ENCODE results near the gene NLRC5.

Gene NLRC5

DNA sequence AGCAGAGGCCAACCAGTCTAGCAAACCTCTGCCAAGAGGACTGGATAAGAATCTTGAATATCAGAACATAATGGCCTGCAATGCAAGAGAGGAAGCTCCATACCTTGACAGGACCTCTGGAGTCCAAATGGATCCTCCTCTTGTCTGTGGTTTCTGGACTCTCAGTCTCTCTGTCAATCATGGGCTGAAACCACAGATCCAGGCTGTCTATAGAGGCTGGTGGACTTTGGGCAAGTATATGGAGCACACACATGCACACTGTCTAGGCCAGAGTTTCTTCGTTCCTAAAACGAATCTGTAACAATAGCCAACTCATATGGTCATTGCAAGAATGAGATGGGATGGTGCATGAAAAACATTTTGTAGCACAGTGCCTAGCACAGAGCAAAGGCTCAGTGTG lies 37.7 kb downstream of the NLRC5 start:
- no peak for DNase-seq

DNA sequence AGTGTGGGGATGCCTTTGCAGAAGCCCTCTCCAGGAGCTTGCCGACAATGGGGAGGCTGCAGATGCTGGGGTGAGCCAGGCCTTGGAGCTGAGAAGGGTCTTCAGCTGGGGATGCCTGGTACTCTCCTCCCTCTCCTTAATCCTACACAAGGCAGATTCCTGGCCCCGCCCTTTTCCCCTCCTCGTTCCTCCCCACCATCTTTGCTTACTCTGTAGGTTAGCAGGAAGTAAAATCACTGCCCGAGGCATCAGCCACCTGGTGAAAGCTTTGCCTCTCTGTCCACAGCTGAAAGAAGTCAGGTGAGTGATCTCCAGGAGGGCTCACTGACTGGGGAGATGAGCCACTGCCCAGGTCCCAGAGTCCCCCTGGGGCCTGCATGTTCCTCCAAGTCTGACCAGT lies 38.7 kb downstream of the NLRC5 start:
- no peak for DNase-seq

DNA sequence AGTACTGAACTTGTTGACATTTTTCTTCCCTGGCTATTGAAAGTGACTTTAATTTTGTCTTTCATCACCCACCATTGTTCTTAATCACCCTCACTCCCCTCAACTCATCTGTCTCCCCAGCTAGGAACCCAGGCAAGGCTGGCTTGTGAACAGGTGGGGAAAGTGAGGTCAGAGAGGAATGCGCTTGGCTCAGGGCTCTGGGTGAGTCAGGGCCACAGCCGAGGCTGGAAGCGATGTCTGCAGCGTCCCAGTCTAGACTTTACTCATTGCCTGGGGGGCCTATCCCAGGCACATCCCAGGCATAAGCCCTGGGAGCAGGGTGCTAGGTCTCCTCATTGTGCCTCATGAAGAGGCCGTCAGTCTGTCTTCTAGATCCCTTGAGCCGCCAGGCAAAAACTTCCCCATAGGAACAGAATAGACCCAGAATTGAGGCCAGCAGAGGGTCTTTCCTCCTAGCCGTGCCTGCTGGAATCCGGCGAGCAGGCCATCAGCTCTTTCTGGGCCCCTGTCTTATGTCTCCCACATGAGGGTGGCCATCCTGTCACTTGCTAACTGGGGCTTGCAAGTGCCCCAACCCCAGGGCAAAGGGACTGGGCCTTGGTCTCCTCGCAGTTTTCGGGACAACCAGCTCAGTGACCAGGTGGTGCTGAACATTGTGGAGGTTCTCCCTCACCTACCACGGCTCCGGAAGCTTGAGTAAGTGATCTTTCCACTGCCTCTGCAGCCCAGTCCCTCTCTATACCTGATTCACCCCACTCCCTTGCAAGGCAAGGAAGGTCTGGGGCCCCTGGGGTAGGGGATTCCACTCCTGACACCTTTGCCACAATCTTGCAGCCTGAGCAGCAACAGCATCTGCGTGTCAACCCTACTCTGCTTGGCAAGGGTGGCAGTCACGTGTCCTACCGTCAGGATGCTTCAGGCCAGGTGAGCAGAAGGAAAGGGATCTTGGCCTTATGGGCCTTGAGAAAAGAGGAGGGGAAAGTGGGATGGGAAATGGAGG lies 40.1 kb downstream of the NLRC5 start:
- no peak for DNase-seq

DNA sequence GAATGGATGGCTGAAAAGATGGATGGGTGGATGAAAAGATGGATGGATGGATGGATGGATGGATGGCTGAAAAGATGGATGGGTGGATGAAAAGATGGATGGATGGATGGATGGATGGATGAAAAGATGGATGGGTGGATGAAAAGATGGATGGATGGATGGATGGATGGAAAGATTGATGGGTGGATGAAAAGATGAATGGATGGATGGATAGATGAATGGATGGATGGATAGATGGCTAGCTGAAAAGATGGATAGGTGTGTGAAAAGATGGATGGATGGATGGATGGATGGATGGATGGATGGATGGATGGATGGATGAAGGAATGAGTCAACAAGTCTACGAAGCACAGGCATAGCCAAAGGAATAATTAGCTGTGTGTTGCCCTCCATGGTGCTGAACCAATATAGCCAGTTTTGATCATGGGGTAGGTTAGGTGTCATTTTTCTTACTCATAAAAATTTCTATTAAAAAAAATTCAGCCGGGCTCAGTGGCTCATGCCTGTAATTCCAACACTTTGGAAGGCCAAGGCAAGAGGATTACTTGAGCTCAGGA lies 41.1 kb downstream of the NLRC5 start:
- no peak for DNase-seq

DNA sequence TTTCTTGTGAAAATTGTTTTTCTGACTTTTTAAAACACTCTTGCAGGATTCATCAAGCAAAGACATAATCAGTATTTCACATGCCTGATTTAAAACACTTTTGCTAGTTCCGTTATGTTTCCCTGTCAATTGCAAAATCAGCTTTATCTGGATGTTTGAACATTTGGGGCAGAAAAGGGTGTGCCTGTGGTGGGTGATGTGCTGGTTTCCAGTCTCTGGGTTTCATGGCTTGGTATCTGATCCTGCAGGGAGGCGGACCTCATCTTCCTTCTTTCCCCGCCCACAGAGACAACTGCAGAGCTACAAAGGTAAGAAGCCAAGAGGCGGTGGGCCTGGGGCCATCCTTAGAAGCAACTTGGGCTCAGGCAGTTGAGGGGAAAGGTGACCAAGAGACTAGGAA lies 41.8 kb downstream of the NLRC5 start:
- DNase-seq, result no peak

DNA sequence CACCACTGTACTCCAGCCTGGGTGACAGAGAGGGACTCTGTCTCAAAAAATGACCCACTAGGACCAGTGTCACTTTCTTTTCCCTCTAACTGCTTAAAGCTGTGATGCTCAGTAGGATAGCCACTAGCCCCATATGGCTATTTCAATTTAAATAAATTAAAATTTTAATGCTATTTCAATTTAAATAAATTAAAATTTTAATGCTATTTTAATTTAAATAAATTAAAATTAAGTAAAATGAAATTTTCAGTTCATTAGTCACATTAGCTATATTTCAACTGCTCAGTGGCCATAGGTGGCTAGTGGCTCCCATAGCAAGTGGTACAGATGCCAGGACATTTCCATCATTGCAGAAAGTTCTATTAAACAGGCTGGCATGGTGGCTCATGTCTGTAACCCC lies 43.0 kb downstream of the NLRC5 start:
- DNase-seq, result peak; percentile 1

DNA sequence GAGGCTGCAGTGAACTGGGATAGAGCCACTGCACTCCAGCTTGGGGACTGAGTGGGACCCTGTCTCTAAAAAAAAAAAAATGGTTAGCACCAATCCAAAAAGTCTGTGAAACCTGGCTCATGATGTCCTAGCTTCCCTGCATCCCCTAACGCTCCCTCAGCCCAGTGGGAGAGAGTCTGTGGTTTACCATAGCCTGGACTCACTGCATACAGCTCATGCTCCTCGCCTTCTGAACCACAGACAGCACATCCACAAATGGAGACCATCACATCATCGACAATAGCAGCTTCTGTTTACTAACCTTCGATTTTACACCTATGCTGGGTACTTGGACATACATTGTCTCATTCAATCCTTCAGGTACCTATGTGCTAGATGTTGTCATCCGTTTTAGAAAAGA lies 43.6 kb downstream of the NLRC5 start:
- no peak for DNase-seq

DNA sequence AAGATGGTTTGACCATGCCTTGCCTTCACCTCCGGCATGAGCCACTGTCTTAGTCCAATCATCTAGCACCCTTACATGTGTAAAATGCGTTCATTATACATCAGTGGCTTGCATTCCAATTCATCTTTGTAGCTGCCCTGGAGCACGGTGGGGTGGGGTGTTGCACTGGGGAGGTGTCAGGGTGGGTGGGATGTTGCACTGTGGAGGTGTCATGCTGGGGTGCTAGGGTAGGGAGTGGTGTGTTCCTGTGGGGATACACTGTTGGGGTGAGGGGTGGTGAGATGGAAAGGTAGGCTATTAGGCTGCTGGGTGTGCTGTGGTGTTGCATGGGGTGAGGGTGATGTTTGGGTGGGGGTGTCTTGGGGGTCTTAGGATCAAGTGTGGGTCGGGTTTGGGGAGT lies 47.0 kb downstream of the NLRC5 start:
- no peak for DNase-seq

DNA sequence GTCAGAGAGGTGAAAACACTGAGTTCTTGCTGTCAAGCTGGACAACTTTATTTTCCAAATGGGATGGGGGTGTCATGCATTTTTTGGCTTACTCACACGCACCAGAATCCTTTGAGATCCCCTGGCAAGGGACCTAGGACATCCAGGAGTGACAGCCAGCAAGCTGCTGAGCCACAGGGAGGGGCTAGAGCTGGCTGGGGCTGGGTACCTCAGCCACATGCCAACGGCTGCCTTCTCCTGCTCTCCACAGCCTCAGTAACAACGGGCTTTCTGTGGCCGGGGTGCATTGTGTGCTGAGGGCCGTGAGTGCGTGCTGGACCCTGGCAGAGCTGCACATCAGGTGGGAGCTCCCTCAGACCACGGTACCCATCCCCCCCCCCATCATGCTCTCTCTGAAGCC lies 47.6 kb downstream of the NLRC5 start:
- DNase-seq, result no peak

DNA sequence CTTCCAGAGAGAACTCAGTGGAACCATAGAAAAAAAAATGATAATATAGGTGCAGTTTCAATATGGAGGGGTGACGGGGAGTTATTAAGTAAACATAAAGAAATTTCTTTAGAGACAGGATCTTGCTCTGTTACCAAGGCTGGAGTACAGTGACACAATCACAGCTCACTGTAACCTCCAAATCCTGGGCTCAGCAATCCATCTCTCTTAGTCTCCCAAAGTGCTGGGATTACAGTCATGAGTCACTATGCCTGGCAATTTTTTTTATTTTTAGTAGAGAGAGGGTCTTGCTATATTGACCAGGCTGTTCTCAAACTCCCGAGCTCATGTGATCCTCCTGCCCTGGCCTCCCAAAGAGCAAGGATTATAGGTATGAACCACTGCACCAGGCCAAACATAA lies 48.8 kb downstream of the NLRC5 start:
- no peak for DNase-seq

DNA sequence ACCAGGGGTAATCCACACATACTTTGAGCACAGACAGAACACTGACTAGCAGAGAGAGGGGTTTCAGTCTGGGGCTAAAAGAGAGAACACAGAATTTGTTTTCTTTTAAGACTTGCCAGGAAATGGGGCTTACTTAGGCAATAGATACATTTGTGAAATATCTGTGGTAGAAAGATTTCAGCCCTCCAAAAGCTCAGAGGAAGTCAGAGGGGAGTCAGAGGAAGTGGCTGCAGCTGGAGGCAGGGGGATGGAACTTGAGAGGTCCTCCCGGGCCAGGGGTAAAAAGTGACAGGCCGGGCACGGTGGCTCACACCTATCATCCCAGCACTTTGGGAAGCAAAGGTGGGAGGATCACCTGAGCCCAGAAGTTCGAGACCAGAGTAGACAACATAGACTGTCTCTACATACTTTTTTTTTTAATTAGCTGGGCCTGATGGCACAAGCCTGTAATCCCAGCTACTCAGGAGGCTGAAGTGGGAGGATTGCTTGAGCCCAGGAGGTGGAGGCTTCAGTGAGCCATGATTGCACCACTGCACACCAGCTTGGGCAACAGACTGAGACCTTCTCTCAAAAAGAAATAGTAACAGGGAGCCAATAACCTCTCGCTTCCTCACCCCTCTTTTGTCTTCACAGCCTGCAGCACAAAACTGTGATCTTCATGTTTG lies 49.9 kb downstream of the NLRC5 start:
- DNase-seq, result peak; percentile 52

DNA sequence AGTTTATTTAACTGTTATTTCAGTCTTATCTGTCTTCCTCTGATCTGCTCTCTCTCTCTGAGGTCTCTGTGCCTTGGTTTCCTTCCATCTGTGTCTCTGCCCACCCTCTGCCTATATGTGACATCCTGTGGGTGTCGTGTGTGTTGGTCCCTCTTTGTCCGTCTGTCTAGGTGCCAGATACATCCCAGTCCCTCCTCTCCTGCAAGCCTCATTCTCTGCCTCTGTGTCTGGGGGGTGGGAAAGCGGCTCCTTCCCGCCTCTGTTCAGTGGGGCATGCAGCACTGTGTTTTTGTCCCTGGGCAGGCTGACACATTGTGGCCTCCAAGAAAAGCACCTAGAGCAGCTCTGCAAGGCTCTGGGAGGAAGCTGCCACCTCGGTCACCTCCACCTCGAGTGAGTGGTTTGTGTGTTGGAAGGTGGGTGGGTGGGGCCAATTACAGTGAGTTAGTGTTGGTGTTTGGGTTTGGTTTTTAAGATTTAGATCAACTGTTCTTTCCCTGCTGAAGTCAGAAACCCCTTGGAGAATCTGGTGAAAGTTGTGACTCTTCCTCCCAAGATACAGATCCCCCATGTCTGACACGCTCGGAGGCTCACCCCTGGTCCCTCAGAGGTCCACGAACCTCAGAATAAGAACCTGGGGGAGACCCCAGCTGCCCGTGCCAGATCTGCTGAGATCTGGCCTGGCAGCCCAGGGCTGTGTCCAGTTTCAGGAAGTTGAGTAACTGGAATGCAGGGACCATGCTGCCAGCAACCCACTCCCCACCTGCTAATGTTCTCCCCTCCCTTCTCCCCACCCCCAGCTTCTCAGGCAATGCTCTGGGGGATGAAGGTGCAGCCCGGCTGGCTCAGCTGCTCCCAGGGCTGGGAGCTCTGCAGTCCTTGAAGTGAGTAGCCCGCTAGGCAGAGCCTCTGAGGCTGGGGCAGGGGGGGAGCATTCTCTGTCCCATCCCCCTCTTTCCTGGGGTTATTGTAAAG lies 52.1 kb downstream of the NLRC5 start:
- peak; percentile 93 for DNase-seq

DNA sequence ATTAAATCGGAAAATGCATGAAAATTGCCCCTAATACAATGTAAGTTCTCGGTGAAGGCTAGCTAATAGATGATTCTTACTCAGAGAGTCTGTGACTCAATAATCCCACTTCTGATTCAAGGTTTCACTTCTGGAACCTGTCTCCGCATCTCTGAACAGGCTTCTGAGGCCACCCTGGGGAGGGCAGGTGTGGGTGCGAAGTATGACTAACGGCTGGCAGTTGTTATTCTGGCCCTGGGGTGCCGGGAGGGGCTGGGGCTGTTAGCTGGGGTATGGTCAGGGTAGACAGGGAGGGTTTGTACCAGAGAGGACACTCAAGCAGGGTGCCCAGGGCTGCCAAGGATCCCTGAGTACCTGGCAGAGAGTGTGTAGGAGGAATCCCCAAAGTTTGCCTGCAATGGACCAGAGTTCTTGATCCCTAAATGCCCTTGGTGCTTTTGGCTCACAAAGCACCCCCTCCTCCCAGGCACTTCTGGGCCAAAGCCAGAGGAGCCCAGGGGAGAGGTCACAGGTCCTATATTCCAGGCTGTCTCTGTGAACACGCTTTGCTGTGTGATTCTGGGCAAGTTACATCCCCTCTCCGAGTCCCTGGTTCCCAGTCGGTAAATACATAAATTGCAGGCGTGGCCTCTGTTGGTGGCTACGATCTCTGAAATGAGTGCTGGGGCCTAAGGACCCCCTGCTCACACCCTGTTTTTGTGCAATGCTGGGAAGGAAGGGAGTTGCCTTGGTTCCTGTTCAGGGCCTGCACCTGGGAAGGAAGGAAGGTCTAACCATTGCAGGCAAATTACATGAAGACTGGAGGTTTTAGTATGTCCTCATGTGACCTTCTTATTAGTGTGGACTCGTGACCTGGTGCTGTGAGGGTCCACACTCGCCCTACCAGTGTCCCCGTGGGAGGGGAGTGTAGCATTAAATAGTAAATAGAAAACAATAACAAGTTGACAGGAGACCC lies 53.1 kb downstream of the NLRC5 start:
- DNase-seq, result peak; percentile 87

DNA sequence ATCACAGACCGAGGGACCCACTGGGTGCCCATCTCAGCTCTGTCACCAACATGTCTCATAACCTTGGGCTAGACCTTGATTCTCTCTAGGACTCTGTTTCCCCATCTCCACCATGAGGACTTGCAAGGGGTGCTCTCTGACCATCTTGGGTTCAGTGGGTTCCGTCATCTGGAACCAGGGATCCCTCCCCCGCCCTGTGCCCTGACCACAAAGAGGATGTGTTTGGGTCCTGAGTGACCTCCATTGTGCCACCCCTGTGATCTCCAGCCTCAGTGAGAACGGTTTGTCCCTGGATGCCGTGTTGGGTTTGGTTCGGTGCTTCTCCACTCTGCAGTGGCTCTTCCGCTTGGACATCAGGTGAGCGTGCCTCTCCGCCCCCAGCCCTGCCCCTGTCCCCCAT lies 53.9 kb downstream of the NLRC5 start:
- no peak for DNase-seq

DNA sequence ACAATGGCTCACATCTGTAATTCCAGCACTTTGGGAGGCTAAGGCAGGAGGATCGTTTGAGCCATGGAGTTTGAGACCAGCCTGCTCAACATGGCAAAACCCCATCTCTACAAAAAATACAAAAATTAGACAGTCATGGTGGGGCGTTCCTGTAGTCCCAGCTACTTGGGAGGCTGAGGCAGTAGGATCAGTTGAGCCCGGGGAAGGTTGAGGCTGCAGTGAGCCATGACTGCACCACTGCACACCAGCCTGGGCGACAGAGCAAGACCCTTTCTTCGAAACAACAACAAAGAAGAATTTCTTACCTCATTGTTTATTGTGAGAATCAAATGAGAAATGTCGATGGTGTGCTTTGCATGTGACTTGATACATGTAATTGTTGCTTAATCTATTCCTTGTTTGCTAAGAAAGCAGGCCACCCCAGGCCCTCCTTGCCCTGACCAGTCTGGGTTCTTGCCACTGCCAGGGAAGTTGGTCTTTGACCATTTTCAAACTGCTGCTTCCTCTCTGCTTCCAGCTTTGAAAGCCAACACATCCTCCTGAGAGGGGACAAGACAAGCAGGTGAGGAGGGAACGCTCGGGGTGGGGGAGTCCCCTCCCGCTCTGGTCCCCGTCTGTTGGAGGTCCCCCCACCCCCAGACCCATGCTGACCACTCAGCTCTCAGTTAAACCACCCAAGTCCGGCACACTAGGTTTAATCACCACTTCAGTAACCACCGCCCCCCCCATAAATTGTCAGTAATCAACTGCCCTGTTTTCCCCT lies 55.8 kb downstream of the NLRC5 start:
- no peak for DNase-seq

DNA sequence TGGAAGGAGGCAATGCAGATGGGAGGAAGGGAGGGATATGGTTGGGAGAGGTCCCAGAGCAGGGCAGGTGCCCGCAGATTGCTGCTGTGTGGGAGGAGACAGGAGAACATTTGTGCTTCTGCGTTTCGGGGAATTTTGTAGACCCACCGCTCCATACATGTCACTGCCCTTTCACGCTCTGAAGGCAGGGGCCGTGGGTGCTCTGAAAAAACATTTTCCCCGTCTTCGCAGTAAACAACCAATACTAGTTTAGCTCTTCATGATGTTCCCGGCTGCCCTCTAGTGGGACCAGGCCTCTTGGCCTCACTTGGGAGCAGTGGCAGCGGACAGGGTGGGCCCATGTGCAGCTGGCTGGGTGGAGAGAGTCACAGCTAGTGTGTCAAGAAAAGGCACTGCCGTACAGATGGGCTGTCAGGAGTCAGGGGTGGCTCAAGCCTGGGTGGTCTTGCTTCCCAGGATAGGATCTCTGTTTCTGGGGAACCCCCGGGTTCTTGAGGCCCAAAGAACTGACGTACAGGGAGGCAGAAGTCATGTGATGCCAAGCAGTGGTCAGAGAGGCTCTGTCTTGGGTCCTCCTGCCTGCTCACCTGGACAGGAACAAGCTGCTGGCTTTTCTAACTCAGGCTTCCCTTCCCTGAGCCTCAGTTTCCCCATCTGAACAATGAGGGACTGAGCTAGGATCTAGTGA lies 56.5 kb downstream of the NLRC5 start:
- peak; percentile 61 for DNase-seq

DNA sequence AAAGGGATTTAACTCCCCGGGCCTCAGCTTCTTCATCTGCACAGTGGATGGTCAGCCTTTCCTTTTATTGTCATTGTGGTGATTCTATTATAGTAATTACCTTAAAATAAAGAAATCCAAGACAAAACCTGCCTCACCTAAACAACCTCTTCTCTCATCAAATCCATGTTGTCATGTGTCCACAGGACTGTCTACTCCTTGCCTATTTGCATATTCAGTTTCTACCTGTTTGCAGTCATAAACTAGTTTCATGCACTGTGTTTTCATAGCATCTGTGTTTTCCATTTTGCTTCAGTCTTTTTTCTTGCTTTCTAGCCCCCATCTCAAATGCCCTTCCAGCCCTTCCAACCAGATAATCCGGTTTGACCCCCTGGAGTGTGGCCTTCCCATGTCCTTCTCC lies 58.7 kb downstream of the NLRC5 start:
- DNase-seq, result no peak

DNA sequence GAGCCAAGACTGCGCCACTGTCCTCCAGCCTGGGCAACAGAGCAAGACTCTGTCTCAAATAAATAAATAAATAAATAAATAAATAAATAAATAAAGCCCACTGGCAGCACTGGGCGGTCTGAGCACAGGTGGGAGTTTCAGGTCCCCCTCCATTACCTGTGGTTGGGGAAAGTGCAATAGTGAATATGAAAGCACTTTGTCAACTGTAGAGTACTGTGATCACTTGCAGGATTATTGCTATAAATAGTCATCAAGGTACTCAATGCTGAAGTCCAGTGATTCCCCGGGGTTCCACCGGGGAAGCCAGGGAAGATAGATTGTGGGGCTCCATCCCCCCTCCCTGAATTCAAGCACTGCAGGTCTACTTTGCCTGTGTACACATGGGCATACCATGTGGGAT lies 60.3 kb downstream of the NLRC5 start:
- no peak for DNase-seq

DNA sequence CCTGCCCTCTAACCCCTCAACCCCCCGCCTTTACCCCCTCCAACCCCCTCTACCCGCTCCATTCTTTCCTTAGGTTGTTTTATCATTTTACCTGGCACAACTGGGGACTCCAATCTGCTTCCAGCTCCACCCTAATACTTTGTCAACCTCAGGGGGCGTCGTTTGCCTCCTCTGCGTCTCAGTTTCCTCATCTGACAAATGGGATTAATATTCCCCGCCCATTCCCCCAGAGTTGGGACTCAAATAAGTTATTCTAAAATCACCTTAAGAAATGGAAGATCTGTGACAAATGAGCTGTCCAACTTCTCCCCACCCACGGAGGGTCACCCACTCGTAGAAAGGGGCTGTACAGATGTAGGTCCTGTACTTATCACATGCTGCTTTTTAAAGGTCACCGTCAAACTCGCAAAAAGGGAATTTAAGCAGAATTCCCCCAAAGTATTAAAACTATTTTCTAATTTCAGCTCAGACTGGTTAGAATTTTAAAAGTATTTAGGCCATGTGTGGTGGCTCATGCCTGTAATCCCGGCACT lies 62.4 kb downstream of the NLRC5 start:
- no peak for DNase-seq

DNA sequence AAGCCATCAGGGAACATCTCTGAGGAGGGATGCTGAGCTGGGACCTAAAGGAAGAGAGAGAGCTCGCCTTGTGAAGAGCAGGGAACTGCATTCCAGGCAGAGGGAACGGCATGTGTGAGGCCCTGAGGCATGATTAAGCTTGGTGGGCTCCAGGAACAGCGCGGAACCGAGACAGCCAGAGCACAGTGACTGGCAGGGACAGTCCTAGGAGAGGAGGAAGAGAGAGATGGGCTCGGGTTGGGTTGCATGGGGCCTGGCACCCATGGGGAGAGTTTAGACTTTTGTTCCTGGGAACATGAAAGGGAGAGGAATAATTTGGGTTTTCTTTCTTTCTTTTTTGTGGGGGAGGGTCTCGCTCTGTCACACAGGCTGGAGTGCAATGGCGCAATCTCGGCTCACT lies 63.8 kb downstream of the NLRC5 start:
- no peak for DNase-seq
